ENCODE measurements around the gene HIVEP1.

HIVEP1 gene

DNA sequence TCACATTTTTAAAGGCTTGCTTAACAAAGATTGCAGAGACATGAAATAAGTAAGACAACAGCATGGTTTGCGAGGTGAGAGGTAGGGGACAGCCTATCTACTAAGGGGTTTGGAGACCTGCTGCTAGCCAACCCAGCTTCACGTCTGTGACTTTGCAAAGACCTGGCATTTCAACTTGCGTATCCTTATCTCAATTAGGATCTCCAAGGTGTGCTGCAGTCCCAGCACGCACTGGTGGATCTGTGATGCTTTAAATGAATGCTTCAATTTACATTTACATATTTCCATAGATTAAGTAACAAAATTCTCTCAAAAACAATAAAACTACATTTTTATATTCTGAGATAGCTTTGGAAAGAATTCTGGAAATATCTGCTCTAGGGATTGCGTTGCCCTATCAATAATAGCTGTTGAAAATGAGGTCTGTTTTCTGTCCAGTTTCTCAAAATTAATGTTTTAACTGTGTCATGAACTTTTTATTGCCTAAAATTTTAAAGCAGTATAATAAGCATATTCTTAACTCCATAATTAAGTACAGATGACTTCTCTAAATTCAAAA is 153.7 kb downstream of the HIVEP1 start:
- no peak overlapping the region for H3K4me3 ChIP-seq (ENCODE audit: insufficient read length, low read depth)
- no peak for DNase-seq (ENCODE audit: low read depth, low spot score)
- H3K9ac ChIP-seq (ENCODE audit: insufficient read length, low read depth): no peak overlapping the region
- no peaks in the 10 kb centered on the region for H3K27me3 ChIP-seq (ENCODE audit: insufficient read depth, insufficient read length)
- H3K36me3 ChIP-seq (ENCODE audit: insufficient read depth, insufficient read length, low read length): peaks cover 28% of the 10 kb centered on the region
- H3K9me3 ChIP-seq (ENCODE audit: insufficient read depth, low read length): no peaks in the 10 kb centered on the region
- TF ChIP-seq ZNF274 (IDR thresholded peaks at IDR 0.05; ENCODE audit: low read depth, low read length) (no peak), YY1 (IDR thresholded peaks at IDR 0.05; ENCODE audit: insufficient read depth, insufficient read length) (no peak), SUZ12 (IDR thresholded peaks at IDR 0.05; ENCODE audit: extremely low read depth, insufficient read depth, insufficient read length) (no peak)
- H3K4me1 ChIP-seq (ENCODE audit: insufficient read depth, insufficient read length): no peaks in the 10 kb centered on the region

DNA sequence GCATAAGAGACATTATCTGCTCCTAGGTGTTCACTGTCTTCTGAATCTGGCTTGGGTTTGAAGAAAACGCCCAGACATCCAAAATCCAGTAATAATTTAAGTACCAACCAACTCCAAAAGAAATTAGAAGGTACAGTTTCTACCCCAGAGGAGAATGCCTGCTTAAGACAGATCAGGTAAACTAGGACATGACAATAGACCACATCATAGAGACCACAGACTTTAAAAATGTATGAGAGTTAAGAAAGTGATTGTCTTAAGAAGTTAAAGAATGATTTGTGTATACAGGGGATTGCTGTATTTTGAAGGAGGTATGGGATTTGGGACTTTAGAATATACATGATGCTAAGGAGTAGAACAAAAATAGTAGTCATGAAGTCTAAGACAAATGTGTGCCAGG is 157.3 kb downstream of the HIVEP1 start:
- DNase-seq (ENCODE audit: low read depth, low spot score): no peak
- Histone ChIP-seq H3K36me3 (ENCODE audit: insufficient read depth, insufficient read length, low read length) (peaks cover 4% of the 10 kb centered on the region), H3K27me3 (ENCODE audit: insufficient read depth, insufficient read length) (no peaks in the 10 kb centered on the region), H3K4me3 (ENCODE audit: insufficient read length, low read depth) (no peak overlapping the region), H3K9me3 (ENCODE audit: insufficient read depth, low read length) (no peaks in the 10 kb centered on the region), H3K9ac (ENCODE audit: insufficient read length, low read depth) (no peak overlapping the region), H3K4me1 (ENCODE audit: insufficient read depth, insufficient read length) (no peaks in the 10 kb centered on the region)
- TF ChIP-seq YY1 (IDR thresholded peaks at IDR 0.05; ENCODE audit: insufficient read depth, insufficient read length) (no peak), ZNF274 (IDR thresholded peaks at IDR 0.05; ENCODE audit: low read depth, low read length) (no peak), SUZ12 (IDR thresholded peaks at IDR 0.05; ENCODE audit: extremely low read depth, insufficient read depth, insufficient read length) (no peak)

DNA sequence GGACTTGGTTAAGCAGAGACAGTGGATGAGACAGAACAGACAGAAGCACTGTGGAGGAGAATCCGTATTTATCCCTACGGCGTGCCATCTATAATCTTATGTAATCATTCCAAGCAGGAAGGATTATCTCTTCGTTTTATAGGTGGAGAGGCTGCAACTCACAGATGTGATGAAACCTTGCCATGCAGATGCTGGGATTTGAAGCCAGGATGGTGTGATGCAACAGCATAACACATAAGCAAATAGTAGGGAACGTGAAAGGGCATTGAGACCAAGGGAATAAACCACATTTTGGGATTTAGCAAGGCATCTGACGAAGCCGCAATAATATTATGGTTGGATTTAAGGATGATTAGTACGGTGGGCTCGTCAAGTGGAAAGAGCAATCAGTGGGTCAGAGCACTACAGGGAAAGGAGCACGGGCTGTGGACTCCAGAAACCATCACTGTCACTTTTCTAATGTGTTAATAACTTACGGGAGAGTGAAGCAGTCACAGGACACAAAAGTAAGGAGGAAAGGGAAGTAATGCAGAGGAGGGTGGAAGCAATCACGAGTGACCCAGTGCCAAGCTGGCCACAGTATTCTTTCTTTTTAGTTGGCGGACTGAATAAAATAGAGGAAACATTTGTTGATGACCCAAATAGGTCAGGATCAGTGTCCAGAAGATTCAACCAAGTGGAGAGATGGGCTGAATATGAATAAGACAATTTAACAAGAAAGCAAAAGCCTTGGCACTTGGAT is 158.4 kb downstream of the HIVEP1 start:
- no peak overlapping the region for H3K4me3 ChIP-seq (ENCODE audit: insufficient read length, low read depth)
- no peaks in the 10 kb centered on the region for H3K36me3 ChIP-seq (ENCODE audit: insufficient read depth, insufficient read length, low read length)
- no peak overlapping the region for H3K9ac ChIP-seq (ENCODE audit: insufficient read length, low read depth)
- TF ChIP-seq SUZ12 (IDR thresholded peaks at IDR 0.05; ENCODE audit: extremely low read depth, insufficient read depth, insufficient read length) (no peak), YY1 (IDR thresholded peaks at IDR 0.05; ENCODE audit: insufficient read depth, insufficient read length) (no peak), ZNF274 (IDR thresholded peaks at IDR 0.05; ENCODE audit: low read depth, low read length) (no peak)
- DNase-seq (ENCODE audit: low read depth, low spot score): no peak
- H3K4me1 ChIP-seq (ENCODE audit: insufficient read depth, insufficient read length): no peaks in the 10 kb centered on the region
- H3K27me3 ChIP-seq (ENCODE audit: insufficient read depth, insufficient read length): no peaks in the 10 kb centered on the region
- H3K9me3 ChIP-seq (ENCODE audit: insufficient read depth, low read length): no peaks in the 10 kb centered on the region

DNA sequence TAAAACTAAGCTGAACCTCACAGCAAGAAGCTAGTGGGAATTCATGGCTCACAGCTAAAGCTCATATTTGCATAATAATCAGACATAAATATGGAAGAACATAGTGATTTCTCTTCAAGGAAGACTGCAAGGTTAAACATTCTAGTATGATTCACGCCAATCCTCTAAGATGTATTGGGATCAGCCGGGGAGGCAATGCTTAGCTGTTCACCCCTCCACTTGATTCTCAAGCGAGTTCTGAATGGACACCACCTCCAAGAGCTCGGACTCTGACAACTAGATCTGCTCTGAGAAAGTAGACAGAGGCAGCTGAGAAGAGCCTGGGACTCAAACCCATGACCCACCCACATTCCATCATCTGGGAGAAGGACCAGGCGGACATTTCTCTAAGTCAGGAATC is 159.6 kb downstream of the HIVEP1 start:
- no peaks in the 10 kb centered on the region for H3K36me3 ChIP-seq (ENCODE audit: insufficient read depth, insufficient read length, low read length)
- TF ChIP-seq ZNF274 (IDR thresholded peaks at IDR 0.05; ENCODE audit: low read depth, low read length) (no peak), YY1 (IDR thresholded peaks at IDR 0.05; ENCODE audit: insufficient read depth, insufficient read length) (no peak), SUZ12 (IDR thresholded peaks at IDR 0.05; ENCODE audit: extremely low read depth, insufficient read depth, insufficient read length) (no peak)
- H3K4me3 ChIP-seq (ENCODE audit: insufficient read length, low read depth): no peak overlapping the region
- no peaks in the 10 kb centered on the region for H3K9me3 ChIP-seq (ENCODE audit: insufficient read depth, low read length)
- H3K9ac ChIP-seq (ENCODE audit: insufficient read length, low read depth): no peak overlapping the region
- DNase-seq (ENCODE audit: low read depth, low spot score): no peak
- no peaks in the 10 kb centered on the region for H3K4me1 ChIP-seq (ENCODE audit: insufficient read depth, insufficient read length)
- no peaks in the 10 kb centered on the region for H3K27me3 ChIP-seq (ENCODE audit: insufficient read depth, insufficient read length)

DNA sequence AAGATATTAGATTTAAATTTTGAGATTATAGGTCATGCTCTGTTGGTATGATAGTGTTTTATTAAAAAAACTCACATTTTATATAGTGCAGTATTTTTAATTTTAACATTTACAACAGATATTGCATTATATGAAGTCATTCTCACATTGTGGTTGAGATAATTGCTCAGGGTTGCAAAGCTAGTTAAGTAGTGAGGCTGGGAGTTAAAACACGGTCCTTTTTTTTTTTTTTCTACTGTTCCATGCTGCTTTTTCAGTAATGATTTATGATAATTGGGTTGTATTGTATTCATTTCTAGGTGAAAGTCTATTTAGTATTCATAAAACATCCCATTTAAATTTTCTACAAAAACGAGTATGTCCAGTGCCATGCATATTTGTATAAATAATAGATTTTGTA is 160.5 kb downstream of the HIVEP1 start:
- Histone ChIP-seq H3K9me3 (ENCODE audit: insufficient read depth, low read length) (no peaks in the 10 kb centered on the region), H3K27me3 (ENCODE audit: insufficient read depth, insufficient read length) (no peaks in the 10 kb centered on the region), H3K9ac (ENCODE audit: insufficient read length, low read depth) (no peak overlapping the region), H3K36me3 (ENCODE audit: insufficient read depth, insufficient read length, low read length) (no peaks in the 10 kb centered on the region), H3K4me3 (ENCODE audit: insufficient read length, low read depth) (no peak overlapping the region), H3K4me1 (ENCODE audit: insufficient read depth, insufficient read length) (no peaks in the 10 kb centered on the region)
- TF ChIP-seq YY1 (IDR thresholded peaks at IDR 0.05; ENCODE audit: insufficient read depth, insufficient read length): no peak
- no peak for TF ChIP-seq SUZ12 (IDR thresholded peaks at IDR 0.05; ENCODE audit: extremely low read depth, insufficient read depth, insufficient read length)
- TF ChIP-seq ZNF274 (IDR thresholded peaks at IDR 0.05; ENCODE audit: low read depth, low read length): no peak
- no peak for DNase-seq (ENCODE audit: low read depth, low spot score)

DNA sequence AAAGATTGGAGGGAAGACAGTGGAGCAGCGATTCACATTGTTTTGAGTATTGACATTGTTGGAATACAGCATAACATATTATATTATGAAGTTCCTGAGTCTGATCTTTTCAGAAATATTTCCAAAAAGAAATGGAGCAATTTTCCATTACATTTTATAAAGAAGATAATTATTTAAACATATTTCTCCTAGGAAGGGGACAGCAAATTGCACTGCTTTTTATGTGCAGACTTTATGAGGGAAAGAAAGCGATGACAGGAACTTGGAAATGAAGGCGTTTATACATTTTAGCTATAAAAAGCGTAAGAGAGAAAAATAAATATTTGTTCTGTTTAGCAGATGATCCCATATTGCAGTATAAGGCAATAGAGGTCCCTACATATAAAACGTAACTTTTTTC is 161.1 kb downstream of the HIVEP1 start:
- no peaks in the 10 kb centered on the region for H3K4me1 ChIP-seq (ENCODE audit: insufficient read depth, insufficient read length)
- H3K9me3 ChIP-seq (ENCODE audit: insufficient read depth, low read length): no peaks in the 10 kb centered on the region
- H3K27me3 ChIP-seq (ENCODE audit: insufficient read depth, insufficient read length): no peaks in the 10 kb centered on the region
- no peak overlapping the region for H3K4me3 ChIP-seq (ENCODE audit: insufficient read length, low read depth)
- H3K9ac ChIP-seq (ENCODE audit: insufficient read length, low read depth): no peak overlapping the region
- no peak for TF ChIP-seq YY1 (IDR thresholded peaks at IDR 0.05; ENCODE audit: insufficient read depth, insufficient read length)
- TF ChIP-seq SUZ12 (IDR thresholded peaks at IDR 0.05; ENCODE audit: extremely low read depth, insufficient read depth, insufficient read length): no peak
- no peak for TF ChIP-seq ZNF274 (IDR thresholded peaks at IDR 0.05; ENCODE audit: low read depth, low read length)
- no peak for DNase-seq (ENCODE audit: low read depth, low spot score)
- H3K36me3 ChIP-seq (ENCODE audit: insufficient read depth, insufficient read length, low read length): no peaks in the 10 kb centered on the region

DNA sequence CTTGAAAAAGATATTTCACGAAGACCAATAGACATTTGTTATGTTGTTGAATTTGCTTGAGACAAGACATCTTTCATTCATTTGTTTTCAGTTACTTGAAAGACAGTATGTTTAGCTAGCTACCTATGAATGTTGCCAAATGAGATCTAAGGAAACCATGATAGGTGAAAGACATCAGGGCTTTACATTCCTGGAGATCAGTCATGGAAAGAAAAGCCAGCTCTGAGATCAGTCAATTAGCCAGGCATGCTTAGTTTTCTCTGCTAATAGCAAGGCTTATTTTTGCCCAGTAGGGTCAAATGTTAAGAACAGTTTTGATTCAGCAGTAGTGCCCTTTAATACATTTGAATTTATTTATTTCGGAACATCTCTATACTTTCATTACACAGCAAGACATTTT is 161.5 kb downstream of the HIVEP1 start:
- Histone ChIP-seq H3K9me3 (ENCODE audit: insufficient read depth, low read length) (no peaks in the 10 kb centered on the region), H3K9ac (ENCODE audit: insufficient read length, low read depth) (no peak overlapping the region), H3K4me3 (ENCODE audit: insufficient read length, low read depth) (no peak overlapping the region), H3K4me1 (ENCODE audit: insufficient read depth, insufficient read length) (no peaks in the 10 kb centered on the region), H3K27me3 (ENCODE audit: insufficient read depth, insufficient read length) (no peaks in the 10 kb centered on the region), H3K36me3 (ENCODE audit: insufficient read depth, insufficient read length, low read length) (no peaks in the 10 kb centered on the region)
- TF ChIP-seq ZNF274 (IDR thresholded peaks at IDR 0.05; ENCODE audit: low read depth, low read length): no peak
- no peak for TF ChIP-seq YY1 (IDR thresholded peaks at IDR 0.05; ENCODE audit: insufficient read depth, insufficient read length)
- TF ChIP-seq SUZ12 (IDR thresholded peaks at IDR 0.05; ENCODE audit: extremely low read depth, insufficient read depth, insufficient read length): no peak
- no peak for DNase-seq (ENCODE audit: low read depth, low spot score)
